HG03135 (cell line): ENCODE data around the gene CRYL1.
A peak's percentile ranks its signal among the peaks of the same experiment; 100 is the strongest.

Source experiments
- ATAC-seq: cut with Tn5 transposase; IDR thresholded peaks from one replicate; pipeline ENCODE4 v1.9.1; 2021; ENCODE audit warnings: mild to moderate bottlenecking, moderate library complexity; ENCODE audit not compliant: unreplicated experiment

The CRYL1 gene

DNA sequence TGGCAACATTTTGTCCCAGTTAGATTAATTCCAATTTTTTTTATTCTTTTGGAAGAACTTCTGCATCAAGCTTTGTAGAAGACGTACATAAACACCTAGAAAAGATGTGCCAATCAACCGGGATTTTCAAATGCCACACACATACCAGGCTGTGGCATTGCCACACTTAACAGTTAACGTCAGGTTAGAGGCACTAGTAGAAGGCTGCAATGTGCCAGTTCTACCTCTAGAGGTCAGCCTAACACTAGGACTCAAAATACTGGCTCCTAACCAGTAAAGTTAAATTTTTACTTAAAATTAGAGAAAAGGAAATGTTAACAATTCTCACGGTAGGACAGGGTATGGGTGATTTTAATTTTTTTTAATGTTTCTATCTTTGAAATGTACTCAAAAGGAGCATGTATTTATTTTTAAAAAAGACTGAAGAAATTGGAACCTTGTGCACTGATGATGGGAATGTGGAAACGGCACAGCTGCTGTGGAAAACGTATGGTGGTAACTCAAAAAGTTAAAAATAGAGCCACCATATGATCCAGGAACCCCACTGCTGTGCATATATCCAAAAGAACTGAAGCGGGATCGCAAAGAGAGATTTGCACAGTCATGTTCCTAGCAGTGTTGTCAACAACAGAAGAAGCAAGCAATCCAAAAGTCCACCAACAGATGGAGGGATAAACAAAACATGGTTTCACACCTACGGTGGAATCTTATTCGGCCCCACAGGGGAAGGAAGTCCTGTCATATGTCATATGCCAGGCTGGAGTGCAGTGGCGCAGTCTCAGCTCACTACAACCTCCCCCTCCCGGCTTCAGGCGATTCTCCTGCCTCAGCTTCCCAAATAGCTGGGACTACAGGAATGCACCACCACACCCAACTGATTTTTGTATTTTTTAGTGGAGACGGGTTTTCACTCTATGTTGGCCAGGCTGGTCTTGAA, 30.3 kb downstream of the CRYL1 start:
- ATAC-seq = peak; percentile 67

DNA sequence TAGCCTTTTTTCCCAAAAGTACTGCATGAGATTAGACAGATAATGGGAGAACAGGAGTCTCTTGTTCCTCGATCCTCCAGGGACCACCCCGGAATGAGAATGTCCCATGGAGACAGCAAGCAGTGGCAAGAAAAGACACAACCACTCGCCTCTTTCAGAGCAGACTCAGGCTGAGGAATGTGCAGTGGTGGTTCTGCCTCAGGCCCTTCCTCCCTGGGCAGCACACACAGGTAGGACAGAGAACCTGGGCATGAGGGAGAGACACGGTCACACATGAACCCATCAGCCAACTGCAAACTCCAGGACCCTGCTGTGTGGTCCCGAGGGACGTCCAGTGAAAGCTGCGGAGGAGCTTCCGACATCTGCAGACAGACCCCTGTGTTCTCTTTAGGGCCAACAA, 31.0 kb downstream of the CRYL1 start:
- ATAC-seq = no peak

DNA sequence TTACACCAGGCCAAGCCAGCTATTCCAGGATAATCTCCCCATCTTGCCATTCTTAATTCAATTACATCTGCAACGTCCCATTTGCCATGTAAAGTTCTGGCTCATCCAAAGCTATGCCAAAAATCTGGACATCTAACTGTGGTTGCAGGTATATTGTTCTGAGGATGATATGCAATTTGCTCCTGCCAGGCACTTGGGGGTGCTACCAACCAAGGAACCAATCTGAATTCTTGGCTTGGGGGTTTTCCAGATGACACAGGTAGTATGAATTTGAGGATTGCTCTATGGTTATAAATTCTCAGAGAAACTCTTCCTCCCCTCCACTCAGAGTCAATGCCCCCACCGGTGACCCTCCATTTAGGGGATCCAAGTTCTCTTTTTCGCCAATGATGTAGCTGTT, 33.0 kb downstream of the CRYL1 start:
- no peak for ATAC-seq

DNA sequence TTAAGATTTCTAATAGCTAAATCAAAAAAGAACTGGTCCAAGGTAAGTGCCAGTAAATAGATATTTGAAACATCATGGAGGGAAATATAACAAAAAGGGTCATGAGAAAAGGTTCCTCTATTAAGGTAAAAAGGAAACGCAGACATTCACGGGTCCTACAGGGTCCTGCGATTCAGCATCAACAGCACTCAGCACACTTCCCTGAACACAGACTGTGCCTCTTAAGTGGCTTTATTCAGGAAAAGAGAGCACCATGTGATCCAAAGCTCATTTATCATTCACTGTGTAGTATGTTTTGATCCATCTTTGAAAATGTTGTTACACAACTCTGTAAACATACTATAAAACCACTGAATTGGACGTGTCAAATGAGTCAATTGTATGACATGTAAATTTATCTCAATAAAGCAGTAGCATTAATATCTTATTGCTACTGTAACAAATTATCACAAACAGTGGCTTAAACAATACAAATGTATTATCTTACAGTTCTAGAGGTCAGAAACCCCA, 33.7 kb downstream of the CRYL1 start:
- no peak for ATAC-seq

DNA sequence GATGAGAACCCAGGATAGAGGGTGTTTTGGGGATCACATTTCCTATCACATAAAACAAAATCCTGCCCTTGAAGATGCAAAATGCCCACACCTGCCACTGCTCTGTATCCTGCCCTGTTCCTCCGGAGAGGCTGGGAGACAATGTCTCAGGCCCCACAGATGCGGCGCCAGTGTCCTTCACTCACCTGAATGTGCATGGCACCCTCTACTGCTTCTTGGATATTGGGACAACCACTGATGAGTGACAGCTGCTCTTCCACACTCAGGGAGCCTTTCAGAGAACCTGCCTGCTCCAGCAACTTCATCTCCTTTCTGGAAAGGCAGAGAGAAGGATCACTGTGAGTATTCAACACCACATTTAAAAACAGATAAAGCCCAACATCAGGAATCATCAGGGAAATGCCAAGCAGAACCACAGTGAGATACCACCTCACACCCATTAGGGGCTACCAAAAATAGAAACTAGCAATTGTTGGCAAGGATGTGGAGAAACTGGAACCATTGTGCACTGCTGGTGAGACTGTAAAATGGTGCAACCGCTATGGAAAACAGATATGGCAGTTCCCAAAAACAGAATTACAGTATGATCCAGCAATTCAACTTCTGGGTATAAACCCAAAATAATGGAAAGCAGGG, 36.4 kb downstream of the CRYL1 start:
- no peak for ATAC-seq

DNA sequence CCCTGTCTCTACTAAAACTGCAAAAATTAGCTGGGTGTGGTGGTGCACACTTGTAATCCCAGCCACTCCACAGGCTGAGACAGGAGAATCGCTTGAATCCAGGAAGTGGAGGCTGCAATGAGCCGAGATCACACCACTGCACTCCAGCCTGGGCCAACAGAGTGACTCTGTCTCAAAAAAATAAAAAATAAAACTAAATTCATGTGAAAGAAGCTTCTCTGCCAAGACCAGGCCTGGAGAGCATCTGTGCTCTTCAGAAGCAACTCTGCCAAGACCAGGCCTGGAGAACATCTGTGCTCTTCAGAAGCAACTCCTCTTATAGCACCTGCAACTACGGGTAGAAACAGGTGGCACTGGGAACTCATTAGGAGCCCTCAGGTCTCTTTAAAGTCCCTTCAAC, 37.7 kb downstream of the CRYL1 start:
- ATAC-seq = no peak

DNA sequence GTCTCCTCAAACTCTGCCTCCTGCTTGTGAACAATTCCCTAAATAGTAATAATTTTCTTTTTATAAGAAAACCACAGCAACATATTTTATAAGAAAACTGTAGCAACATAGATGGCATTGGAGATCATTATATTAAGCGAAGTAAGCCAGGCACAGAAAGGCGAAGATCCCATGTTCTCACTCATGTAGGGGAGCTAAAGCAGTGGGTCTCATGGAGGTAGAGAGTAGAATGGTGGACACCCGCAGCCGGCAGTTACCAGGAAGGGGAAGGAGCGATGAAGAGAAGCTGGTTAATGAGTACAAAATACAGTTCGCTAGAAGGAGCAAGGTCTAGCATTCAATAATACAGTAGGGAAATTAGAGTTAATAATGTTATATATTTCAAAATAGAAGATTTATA, 42.9 kb downstream of the CRYL1 start:
- no peak for ATAC-seq

DNA sequence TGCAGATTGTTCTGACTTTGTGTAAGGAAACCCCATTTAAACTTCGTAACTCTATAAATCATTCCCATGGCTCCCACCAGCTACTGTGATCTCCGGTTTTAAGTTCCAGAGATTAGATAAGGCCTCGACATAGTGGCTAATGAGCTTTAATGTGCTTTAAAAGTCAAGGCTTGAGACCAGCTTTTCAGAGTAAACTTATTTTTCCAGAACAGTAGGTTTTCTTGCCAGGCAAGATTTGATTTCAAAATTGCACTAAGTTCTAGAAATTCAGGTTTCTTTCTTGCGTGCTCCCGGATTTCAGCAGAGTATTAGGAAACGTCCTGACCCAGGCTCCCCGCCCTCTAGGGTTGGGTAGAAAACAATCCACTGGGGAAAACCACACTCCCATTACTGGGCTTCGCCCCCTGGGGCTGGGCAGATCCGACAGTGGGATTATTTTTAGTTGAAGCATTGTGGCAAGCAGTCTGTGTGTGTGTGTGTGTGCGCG, 43.3 kb downstream of the CRYL1 start:
- no peak for ATAC-seq

DNA sequence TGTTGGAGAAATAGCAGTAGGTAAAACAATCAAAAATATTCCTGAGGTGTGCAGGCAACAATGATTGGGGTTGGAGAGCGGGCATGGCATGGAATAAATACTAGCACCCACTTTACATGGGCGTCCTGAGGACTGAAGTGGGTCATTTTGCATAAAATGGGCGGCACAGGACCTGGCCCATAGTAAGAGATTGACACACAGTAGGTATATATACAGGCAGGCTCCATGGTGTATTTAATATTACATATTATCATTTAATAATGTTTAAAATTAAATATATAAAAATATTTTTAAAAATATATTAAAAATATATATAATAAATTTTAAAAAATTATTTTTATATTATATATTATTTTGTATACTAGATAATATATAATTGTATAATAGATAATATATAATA, 48.3 kb downstream of the CRYL1 start:
- ATAC-seq = no peak

DNA sequence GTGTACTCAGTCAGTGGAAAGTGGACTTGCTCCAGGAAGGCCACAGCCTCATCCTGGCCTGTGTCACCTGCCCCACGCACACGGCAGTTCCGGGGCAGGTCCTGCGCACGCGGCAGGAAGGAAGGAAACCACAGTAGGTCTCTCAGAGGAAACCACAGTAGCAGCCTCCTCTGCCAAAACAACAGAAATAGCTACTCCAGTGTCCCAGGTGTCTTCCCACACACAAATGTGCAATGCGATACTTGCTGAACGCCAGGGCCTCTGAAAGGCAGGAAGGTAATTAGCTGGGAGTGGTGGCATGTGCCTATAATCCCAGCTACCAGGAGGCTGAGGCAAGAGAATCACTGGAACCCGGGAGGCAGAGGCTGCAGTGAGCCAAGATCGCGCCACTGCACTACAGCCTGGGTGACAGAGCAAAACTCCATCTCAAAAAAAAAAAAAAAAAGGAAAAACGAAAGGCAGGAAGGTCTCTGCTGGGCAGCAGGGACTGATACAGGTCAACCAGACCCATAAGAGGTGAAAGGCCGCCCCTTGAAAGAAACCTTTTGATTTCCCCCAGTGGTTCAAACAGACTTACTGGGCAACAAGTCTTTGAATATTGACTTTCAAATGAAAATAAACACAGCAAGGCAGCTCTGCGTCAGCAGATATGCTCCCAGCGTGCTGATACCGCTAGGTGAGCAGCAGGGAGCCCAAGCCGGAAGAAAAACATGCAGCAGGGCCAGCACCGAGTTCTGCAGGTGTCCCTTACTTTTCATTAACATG, 49.5 kb downstream of the CRYL1 start:
- peak; percentile 93 for ATAC-seq

DNA sequence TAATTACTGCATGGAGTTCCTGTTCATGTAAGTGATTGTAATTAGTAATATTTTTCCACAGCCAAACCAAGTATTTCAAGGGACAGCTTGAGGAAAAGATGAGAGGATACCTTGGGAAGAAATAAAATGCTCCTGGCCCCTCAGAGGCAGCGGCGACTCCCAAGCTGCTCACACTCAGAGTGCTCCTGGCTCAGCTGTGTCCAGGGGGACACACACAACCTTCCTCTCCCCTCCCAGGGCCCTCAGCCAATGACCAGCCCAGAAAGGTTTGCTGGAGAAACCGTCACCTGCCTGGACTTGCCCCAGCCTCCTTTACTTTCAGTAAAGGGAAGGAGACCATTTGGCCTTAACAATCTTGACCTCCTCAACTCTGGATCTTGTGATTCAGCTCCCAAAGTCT, 51.1 kb downstream of the CRYL1 start:
- no peak for ATAC-seq

DNA sequence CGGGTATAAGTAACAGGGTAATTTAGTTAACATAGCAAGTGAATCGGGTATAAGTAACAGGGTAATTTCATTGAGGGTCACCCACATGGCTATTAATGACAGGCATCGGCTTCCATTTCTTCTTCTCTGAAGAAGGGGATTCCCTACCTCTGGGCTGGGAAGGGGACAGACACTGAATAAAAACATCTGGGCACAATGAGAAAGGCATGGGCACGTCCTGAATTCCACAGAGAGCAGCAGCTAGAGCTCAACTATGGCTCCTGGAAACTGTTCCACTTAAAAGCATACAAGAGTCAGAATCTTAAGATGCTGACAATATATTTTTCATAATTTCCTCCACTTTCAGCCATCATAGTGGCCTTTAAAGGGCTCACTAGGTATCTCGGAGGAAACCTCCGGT, 51.8 kb downstream of the CRYL1 start:
- ATAC-seq = no peak

DNA sequence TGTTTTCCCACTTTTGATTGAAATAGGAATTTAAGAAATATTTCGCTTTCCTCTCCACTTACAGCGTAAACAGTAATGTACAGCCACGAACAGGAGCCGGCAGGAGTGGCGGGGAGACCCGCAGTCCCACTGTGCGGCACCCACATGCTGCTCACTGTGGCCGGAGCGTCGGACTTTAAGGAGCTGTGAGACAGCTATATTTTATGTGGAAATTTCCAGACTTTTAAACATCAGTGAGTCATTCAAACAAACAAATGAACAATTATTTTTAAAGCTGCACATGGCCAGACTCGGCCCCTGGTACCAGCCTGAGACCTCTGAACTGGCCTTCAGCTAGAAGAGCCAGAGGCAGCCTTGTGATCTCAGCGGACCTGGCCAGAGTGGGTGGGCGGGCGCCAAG, 52.5 kb downstream of the CRYL1 start:
- no peak for ATAC-seq

DNA sequence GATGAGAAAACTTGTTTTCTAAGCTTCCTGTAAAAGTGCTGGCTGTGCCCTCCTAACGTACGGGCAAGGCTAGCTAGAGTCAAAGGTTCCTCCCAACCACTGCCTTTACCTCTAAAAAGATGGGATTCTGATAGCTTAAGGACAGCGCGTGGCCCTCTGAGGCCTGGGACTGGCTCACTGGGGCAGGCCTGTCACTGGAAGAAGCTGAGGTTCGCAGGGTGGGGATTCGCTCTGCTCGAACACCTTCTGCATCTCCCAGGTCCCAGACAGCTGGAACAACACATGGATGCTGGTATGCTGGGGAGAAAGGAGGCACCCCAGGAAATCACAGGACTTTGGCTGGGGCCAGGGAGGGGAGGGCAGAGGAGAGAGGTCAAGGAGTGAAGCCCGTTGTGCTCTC, 53.1 kb downstream of the CRYL1 start:
- ATAC-seq = no peak

DNA sequence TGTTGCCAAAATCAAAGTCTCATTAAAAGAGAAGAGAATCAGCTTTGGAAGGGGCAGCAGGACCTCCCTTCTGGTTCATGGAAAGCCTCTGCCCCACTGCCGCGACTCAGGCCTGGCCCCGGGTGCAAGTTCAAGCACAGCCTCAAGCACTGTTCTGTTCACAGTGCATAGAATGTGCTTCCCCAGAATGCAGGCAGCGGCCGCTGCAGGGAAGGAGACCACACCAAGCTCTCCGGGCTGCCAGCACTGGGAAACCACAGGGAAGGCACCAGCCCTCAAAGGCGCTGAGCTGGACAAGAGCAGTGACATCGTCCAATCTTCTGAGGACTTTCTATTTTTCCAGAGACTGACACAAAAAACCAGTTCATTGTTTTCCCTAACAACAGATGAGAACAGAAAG, 55.5 kb downstream of the CRYL1 start:
- ATAC-seq = no peak

DNA sequence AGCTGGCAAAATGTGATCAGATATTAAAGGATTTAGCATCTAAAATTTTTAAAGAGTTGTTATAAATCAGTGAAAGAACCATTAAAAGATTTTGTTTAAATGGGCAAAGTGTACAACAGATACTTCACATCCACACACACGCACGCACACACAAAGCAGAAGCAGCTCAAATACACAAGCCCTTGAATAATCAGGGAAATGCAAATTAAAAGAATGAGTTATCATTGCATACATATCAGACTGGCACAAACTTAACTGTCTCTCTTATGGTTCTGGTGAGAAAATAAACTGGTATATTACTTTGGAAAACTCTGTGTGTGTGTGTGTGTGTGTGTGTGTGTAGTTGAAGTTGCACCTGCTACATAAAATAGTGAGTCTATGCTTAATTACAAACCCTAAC, 59.3 kb downstream of the CRYL1 start:
- no peak for ATAC-seq

DNA sequence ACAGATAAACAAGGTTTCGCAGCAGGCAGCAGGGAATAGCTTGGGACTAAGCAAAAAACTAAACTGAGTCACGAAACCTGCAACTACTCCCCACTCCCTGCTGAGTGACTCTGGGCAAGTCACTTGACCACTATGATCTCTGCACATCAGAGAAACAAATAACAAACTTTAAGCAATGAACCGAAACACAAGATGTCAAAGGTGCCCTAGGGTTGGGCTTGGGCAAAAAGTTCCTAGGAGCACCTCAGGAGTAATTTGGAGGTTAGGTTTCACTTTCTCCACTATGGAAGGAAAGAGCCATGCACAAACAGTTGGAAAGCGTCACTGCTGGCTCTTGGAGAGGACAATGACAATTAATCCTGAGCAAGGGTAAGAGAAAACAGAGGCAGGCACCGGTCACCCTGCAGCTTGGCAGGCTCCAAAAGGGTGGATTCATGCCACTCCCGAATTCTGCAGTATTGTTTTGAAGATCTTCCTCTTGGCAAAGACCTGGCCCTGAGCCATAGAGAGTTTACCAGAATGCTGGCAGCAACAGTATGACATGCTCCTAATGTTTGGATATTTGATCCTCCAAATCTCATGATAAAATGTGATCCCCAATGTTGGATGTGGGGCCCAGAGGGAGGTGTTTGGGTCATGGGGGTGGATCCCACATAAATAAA, 60.3 kb downstream of the CRYL1 start:
- ATAC-seq = no peak

DNA sequence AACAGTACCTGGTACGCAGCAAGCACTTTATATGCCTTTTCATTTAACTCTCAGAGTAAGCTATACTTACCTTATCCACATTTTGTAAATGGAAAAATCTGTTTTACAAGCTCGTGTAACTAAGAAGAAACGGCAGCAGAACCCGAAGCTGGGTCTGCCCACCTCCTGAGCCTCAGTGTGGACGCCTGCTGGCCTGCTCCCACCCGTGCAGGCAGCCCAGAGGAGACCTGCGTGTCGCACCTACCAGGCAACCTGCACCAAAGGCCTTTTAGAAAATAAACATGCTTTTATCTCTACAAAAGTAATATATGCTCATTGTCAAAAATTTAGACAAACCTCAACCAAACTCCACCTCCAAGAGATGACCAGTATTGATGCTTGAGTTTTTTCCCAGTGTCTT, 62.7 kb downstream of the CRYL1 start:
- ATAC-seq = no peak

DNA sequence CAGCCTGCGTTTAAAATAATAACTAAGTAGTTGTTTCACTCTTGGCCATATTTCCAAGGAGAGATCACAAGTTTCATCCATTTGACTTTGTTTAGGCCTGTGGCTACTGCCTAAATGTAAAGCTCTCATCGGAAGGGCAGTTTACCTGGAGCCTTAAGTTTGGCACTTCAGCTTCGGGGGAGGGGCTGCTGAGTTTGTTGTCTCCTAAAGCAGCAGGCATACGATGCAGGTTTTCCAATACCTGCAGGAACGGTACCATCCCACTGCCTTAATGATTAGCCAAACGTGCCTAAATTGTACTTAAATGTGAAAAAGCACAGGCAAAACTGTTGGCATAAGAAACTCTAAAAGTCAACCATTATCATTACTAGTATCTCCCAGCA, 63.1 kb downstream of the CRYL1 start:
- ATAC-seq = no peak

DNA sequence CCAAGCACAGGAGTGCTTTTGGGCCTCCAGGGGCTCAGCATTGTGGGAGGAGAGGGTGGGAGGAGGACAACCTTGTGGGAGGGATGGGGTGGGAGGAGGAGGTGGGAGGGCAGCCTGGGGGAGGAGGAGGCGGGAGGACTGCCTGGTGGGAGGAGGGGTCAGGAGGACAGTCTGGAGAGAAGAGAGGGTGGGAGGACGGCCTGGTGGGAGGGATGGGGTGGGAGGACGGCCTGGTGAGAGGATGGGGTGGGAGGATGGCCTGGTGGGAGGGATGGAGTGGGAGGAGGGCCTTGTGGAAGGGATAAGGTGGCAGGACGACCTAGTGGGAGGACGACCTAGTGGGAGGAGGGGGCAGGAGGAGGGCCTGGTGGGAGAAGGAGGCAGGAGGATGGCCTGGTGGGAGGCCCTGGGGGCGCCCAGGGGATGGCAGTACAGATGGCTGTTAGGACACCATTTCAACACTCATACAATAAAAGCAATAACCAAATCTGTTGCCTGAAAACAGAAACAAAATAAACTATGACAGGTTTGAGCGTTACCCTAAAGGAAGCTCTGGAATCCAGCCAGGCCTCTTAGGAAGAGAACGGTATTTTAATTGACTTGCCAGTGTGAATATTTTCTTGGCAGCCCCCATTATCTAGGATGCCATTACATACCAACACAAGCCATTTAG, 63.7 kb downstream of the CRYL1 start:
- no peak for ATAC-seq
